ENCODE data around the gene FURIN. TPM values are rescaled to one million over a fixed set of nuclear protein-coding genes. Genes with fewer than 3 reads are reported as not detected.
A peak's percentile ranks its signal among the peaks of the same experiment; 100 is the strongest.

The FURIN gene
- total and polyA plus RNA-seq, 9 of the 15 experiments (the other 6 are each of a cell fraction or from before 2014, with no cell fraction given): 0.92 to 99.9 (median 34.8) TPM

DNA sequence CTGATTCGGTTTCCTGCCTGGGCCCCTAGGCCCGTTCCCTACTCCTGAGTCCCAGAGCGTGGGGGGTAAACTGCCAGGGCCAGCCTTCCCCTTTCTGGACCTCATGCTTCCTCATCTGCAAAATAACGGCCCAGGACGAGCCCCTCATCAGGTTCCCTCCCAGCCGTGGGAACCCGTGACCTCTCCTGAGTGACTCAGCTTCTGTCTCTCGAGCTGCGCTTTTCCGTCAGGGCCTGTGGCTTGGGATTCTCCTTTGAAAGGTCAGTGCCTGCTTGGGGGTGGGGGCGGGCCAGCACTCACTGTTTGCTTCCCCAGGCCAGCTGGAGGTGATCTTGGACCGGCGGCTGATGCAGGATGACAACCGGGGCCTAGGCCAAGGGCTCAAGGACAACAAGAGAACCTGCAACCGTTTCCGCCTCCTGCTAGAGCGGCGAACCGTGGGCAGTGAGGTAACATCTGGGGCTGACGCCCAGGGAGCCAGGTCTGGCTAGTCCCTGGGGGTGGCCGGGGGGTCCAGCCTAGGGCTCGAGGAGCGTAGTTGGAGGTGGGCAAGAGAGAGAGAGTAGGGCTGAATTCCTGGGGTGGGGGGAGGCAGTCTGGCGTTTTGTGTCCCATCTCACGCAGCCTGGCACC lies 47.5 kb downstream of the FURIN start:
- peaks cover 17 to 38% of the 10 kb centered on the region in 2 experiments for H3K4me1 ChIP-seq (replicated peaks in 1 of 2; ENCODE audit: control insufficient read depth in 2 of 2, insufficient read depth in 2 of 2, low read length in 2 of 2)
- peak overlapping the region; percentile 13 to 32; a peak in 3 of 4 replicates for H3K9ac ChIP-seq (ENCODE audit: insufficient read depth in 1 of 2, low read depth in 2 of 2, low read length in 2 of 2)
- no peaks in the 10 kb centered on the region for H3K9me3 ChIP-seq (replicated peaks; ENCODE audit: control insufficient read depth, insufficient read depth, low read depth, low read length)
- POLR2A ChIA-PET: interaction anchor here (1.0 to 4.7 kb wide), 4 partner anchors 7 to 16 kb away, joined by 3 to 54 read pairs (median 10); partner anchors contain the start of gene MAN2A2
- intact Hi-C loops (cut with micrococcal nuclease) (no loop called here), in situ Hi-C loops (cut with MboI) (no loop called here)
- no peaks in the 10 kb centered on the region for H3K27me3 ChIP-seq (ENCODE audit: control insufficient read depth in 2 of 2, insufficient read depth in 2 of 2, low read length in 2 of 2)
- no peaks in the 10 kb centered on the region for H3K9me1 ChIP-seq (ENCODE audit: control insufficient read depth, insufficient read depth, low read length)
- whole genome bisulfite sequencing (ENCODE audit: insufficient coverage, low coverage, missing lambda C conversion rate): 49% methylated on average over 25 of the region's 25 CpGs
- ATAC-seq (peak; percentile 80), DNase-seq (ENCODE audit: extremely low read depth in 1 of 4, low spot score in 3 of 4) (peak; percentile 66 to 90 (median 78)), FAIRE-seq (peak; percentile 96)
- CTCF ChIA-PET (ENCODE audit: low intra/inter-chr PET ratio): interaction anchor here (0.6 kb wide), 2 partner anchors 11 to 630 kb away, joined by 3 to 5 read pairs; no protein-coding TSS in a partner anchor
- H3K4me2 ChIP-seq (ENCODE audit: insufficient read depth, low read length): peak overlapping the region; percentile 15; the same call in 1 of the 2 replicates
- H2AFZ ChIP-seq (ENCODE audit: low read depth, low read length): no peak overlapping the region
- H3K4me3 ChIP-seq: no peak overlapping the region
- no TSS peak for BruUV-seq (replicated peaks)
- peak overlapping the region; percentile 80 for H3K27ac ChIP-seq (ENCODE audit: extremely low read depth, low read depth, low read length)
- peaks cover 6% of the 10 kb centered on the region; the same call in 2 of the 3 replicates for H3K79me2 ChIP-seq (ENCODE audit: control insufficient read depth, insufficient read depth, low read length)
- H4K20me1 ChIP-seq (replicated peaks; ENCODE audit: control insufficient read depth, insufficient read depth, low read length): no peaks in the 10 kb centered on the region
- H3K36me3 ChIP-seq (ENCODE audit: control insufficient read depth, insufficient read depth, low read length): peaks cover 100% of the 10 kb centered on the region
- TF ChIP-seq PHB2 (IDR thresholded peaks at IDR 0.05; ENCODE audit: low read depth) (no peak), NCOA2 (IDR thresholded peaks at IDR 0.05; ENCODE audit: partially characterized antibody in 2 of 2) (no peak), TRIM24 (IDR thresholded peaks at IDR 0.05) (0 out of 4 replicates have a peak, but pooled peaks of 1 of the 2 experiments have one; percentile 11), ZFX (CRISPR knock-in tag; IDR thresholded peaks at IDR 0.05) (peak; percentile 77), NR3C1 (CRISPR knock-in tag; IDR thresholded peaks at IDR 0.05) (no peak), SMAD4 (CRISPR knock-in tag; conservative IDR thresholded peaks at IDR 0.05) (peak; percentile 68; the same call in 1 of the 2 replicates), TEAD4 (IDR thresholded peaks at IDR 0.05; ENCODE audit: low read length) (0 out of 2 replicates have a peak, but pooled peaks have one; percentile 38), TEAD4 (CRISPR knock-in tag; IDR thresholded peaks at IDR 0.05; ENCODE audit: borderline replicate concordance) (peak; percentile 76; the same call in 1 of the 2 replicates), COPS2 (conservative IDR thresholded peaks at IDR 0.05) (no peak), FOS (IDR thresholded peaks at IDR 0.05; ENCODE audit: extremely low read depth, insufficient read length) (no peak), BACH1 (tag; IDR thresholded peaks at IDR 0.05) (peak; percentile 59; the same call in 1 of the 2 replicates), ZNF699 (CRISPR knock-in tag; IDR thresholded peaks at IDR 0.05; ENCODE audit: insufficient replicate concordance) (no peak)
- TF ChIP-seq, protein P1, sequence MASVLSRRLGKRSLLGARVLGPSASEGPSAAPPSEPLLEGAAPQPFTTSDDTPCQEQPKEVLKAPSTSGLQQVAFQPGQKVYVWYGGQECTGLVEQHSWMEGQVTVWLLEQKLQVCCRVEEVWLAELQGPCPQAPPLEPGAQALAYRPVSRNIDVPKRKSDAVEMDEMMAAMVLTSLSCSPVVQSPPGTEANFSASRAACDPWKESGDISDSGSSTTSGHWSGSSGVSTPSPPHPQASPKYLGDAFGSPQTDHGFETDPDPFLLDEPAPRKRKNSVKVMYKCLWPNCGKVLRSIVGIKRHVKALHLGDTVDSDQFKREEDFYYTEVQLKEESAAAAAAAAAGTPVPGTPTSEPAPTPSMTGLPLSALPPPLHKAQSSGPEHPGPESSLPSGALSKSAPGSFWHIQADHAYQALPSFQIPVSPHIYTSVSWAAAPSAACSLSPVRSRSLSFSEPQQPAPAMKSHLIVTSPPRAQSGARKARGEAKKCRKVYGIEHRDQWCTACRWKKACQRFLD (CRISPR knock-in tag; IDR thresholded peaks at IDR 0.05): peak; percentile 82
- TF ChIP-seq, protein P2, sequence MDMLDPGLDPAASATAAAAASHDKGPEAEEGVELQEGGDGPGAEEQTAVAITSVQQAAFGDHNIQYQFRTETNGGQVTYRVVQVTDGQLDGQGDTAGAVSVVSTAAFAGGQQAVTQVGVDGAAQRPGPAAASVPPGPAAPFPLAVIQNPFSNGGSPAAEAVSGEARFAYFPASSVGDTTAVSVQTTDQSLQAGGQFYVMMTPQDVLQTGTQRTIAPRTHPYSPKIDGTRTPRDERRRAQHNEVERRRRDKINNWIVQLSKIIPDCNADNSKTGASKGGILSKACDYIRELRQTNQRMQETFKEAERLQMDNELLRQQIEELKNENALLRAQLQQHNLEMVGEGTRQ (CRISPR knock-in tag; IDR thresholded peaks at IDR 0.05): no peak
- TF ChIP-seq, protein P3, sequence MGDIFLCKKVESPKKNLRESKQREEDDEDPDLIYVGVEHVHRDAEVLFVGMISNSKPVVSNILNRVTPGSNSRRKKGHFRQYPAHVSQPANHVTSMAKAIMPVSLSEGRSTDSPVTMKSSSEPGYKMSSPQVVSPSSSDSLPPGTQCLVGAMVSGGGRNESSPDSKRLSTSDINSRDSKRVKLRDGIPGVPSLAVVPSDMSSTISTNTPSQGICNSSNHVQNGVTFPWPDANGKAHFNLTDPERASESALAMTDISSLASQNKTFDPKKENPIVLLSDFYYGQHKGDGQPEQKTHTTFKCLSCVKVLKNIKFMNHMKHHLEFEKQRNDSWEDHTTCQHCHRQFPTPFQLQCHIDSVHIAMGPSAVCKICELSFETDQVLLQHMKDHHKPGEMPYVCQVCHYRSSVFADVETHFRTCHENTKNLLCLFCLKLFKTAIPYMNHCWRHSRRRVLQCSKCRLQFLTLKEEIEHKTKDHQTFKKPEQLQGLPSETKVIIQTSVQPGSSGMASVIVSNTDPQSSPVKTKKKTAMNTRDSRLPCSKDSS (IDR thresholded peaks at IDR 0.05; ENCODE audit: low read depth, partially characterized antibody): no peak
- TF ChIP-seq, protein P4, sequence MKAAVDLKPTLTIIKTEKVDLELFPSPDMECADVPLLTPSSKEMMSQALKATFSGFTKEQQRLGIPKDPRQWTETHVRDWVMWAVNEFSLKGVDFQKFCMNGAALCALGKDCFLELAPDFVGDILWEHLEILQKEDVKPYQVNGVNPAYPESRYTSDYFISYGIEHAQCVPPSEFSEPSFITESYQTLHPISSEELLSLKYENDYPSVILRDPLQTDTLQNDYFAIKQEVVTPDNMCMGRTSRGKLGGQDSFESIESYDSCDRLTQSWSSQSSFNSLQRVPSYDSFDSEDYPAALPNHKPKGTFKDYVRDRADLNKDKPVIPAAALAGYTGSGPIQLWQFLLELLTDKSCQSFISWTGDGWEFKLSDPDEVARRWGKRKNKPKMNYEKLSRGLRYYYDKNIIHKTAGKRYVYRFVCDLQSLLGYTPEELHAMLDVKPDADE (conservative IDR thresholded peaks at IDR 0.05; ENCODE audit: control insufficient read depth, low read depth, low read length): no peak; the same call in 1 of the 2 replicates

Data from K562 (cell line).